ENCODE measurements around the gene EVI2A.

EVI2A gene

GRCh38 chr17:31273516-31273915 is 47.9 kb downstream of the EVI2A start:
- DNase-seq (ENCODE audit: low read depth in 2 of 2): no peak

- no peak for DNase-seq (ENCODE audit: low read depth in 2 of 2)
Measured at GRCh38 chr17:31272803-31273202, 48.6 kb downstream of the EVI2A start.

- no peak for DNase-seq (ENCODE audit: low read depth in 2 of 2)
Measured at GRCh38 chr17:31272236-31272635, 49.2 kb downstream of the EVI2A start.

- DNase-seq (ENCODE audit: low read depth in 2 of 2): no peak
Measured at GRCh38 chr17:31269578-31269983, 51.8 kb downstream of the EVI2A start.

- no peak for DNase-seq (ENCODE audit: low read depth in 2 of 2)
Measured at GRCh38 chr17:31269036-31269577, 52.3 kb downstream of the EVI2A start.

Data from stimulated activated CD8-positive, alpha-beta memory T cell treated with anti-CD3 and anti-CD28 coated beads, Interleukin-15, amount 100 ng/mL, for 48 hours (primary cell).